ENCODE measurements around the gene P3H2. TPM values are rescaled to one million over a fixed set of nuclear protein-coding genes. Genes with fewer than 3 reads are reported as not detected.

The P3H2 gene
- total RNA-seq, 4 donors from 2014 or later: 0.85 to 6.8 (median 4.8) TPM

- no peak for TF ChIP-seq CTCF (IDR thresholded peaks at IDR 0.05; ENCODE audit: low read depth)
Observed at GRCh38 chr3:189981668-189982067, 139.0 kb downstream of the P3H2 start.

DNA sequence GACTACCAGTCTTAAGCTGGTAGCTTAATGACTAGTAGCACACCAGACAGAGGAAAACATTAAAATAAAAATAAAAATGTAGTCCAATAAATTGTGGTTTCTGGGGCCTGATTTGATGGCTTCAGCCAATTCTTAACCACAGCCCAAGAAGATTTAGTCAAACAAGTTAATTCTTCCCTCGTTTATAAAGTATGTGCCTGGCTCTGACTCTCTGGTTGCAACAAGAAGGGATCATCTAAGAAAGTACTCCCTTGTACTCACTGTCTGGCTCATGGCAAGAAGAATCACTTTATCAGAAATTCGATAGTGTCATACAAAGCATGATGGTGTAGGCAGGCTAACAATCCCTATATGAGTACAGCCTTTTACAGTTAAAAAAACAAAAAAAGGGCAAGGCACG, 141.9 kb downstream of the P3H2 start:
- TF ChIP-seq CTCF (IDR thresholded peaks at IDR 0.05; ENCODE audit: low read depth): no peak

- no peak for TF ChIP-seq CTCF (IDR thresholded peaks at IDR 0.05; ENCODE audit: low read depth)
Observed at GRCh38 chr3:189977174-189977573, 143.5 kb downstream of the P3H2 start.

- TF ChIP-seq CTCF (IDR thresholded peaks at IDR 0.05; ENCODE audit: low read depth): no peak
Observed at GRCh38 chr3:189975391-189975990, 145.2 kb downstream of the P3H2 start.

DNA sequence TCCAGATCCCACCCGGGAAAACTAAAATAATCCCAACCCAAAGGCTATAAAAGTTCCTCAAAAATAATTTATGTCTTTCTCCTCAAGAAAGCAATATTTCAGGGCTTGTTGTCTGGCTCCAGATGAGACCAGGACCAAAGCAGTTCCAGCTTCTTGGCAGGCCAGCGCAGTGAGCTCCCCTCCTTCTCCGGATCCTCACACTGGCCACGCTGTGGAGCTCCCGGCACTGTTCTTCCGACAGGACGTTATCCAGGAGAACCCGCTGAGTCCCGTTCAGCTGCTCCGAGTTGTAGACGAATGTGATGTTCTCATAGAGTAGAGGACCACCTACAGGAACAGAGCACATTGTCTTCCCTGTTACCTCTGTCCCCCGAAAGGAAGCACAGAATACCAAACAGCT, 146.3 kb downstream of the P3H2 start:
- TF ChIP-seq CTCF (IDR thresholded peaks at IDR 0.05; ENCODE audit: low read depth): no peak

GRCh38 chr3:189967254-189967865, 153.3 kb downstream of the P3H2 start:
- TF ChIP-seq CTCF (IDR thresholded peaks at IDR 0.05; ENCODE audit: low read depth): no peak

GRCh38 chr3:189966843-189967242, 153.9 kb downstream of the P3H2 start:
- TF ChIP-seq CTCF (IDR thresholded peaks at IDR 0.05; ENCODE audit: low read depth): no peak

All from subcutaneous adipose tissue (tissue), 4 donors.